GM08714 (cell line): ENCODE results near the gene TDRD9.
"Not testable (repeated sequence)": the region's sequence is repeated elsewhere in the genome, so short reads cannot be mapped to it uniquely, and the experiment has no call there.

Experiments used
- H3K4me3 ChIP-seq: fragments of 200-500 bp; sonication (Bioruptor generic); 2 replicates; pipeline ENCODE4 v1.5.1; 2014; ENCODE audit warnings: mild to moderate bottlenecking, low read length, inconsistent platforms
- ZNF274 ChIP-seq: IDR thresholded peaks from 2 replicates; pipeline ENCODE4 v1.6.1; 2012; ENCODE audit warnings: mild to moderate bottlenecking, low read depth, low read length

Gene TDRD9

GRCh38 chr14:103887557-103888115 is 40.6 kb upstream of the TDRD9 start:
- H3K4me3 ChIP-seq = no peak overlapping the region
- no peak for TF ChIP-seq ZNF274

GRCh38 chr14:103889002-103889312 is 39.3 kb upstream of the TDRD9 start:
- not testable (repeated sequence) for H3K4me3 ChIP-seq

DNA sequence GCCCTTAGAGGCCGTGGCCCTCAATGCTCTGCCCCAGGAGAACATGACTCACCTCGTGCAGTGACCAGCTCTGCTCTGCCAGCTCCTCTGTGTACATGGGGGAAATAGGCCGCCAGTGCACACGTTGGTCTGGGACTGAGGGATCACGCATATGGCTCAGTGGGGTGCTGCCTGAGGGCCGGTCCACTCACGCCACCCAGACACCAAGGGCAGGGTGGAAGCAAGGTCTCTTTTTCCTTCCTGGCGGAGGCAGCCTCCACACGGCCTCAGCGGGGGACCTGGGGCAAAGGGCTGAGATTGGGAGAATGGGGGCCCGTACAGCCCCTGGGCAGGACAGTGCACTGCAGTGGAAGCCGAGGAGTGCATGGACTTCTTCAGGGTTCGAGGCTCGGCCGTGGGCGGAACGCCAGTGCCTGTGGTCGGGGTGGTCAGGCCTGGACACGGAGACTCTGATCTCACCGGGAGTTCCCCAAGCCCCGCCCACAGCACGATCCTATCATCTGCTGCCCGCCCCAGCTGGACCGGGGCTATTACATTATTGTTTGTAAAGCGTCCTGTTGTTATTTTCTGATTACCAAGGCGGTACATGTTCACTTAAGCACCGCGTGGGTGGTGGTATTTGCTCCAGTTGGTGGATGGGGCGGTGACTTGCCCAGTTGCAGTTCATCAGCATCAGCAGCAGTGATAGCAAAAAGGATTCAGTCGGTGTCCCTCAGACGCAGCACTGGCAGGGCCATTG is 38.8 kb upstream of the TDRD9 start:
- TF ChIP-seq ZNF274 = no peak
- no peak overlapping the region for H3K4me3 ChIP-seq

DNA sequence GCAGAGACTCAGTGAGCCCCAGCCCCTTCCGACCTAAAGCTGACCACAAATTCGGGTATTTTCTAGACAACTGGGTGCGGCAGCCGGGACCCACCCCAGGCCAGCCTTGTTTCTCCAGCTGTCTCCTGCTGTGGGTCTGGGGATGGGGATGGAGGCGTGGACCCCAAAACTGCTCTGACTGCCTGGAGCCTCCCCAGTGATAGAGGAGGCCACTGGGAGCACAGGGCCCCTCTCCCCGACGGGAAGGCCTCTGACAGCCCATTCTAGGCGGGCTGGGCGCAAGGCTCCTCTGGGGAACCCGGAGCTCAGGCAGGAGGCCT is 38.2 kb upstream of the TDRD9 start:
- TF ChIP-seq ZNF274 = no peak
- H3K4me3 ChIP-seq = no peak overlapping the region

- TF ChIP-seq ZNF274 = no peak
- H3K4me3 ChIP-seq = no peak overlapping the region
These were observed 37.2 kb upstream of the TDRD9 start for GRCh38 chr14:103890821-103891666.

DNA sequence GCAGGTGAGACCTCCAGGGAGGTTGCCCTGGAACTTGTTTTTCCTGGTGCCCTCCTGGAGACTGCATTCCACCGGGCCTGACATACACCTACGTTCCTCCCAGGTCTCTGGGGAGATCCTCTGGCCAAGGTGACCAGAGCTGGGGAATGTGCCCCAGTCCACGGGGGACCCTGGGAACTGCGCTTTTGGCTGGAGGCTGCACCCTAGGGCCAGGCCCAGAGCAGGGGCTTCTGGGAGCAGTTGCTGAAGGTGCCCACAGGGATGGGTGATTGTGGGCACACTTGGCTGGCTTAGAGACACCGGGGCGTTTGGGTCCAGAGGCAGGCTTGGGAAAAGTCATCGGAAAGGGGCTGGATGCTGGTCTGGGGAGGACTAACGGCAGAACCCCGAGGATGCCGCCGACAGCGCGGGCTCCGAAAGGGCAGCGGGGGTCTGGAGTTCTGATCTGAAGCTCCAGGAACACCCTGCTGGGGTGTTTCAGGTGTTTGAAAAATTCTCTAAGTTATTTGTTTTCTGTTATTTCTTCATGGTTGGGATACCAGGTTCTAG is 36.5 kb upstream of the TDRD9 start:
- no peak for TF ChIP-seq ZNF274
- no peak overlapping the region for H3K4me3 ChIP-seq

- no peak for TF ChIP-seq ZNF274
- no peak overlapping the region for H3K4me3 ChIP-seq
These were observed 36.0 kb upstream of the TDRD9 start for GRCh38 chr14:103892247-103892646.

DNA sequence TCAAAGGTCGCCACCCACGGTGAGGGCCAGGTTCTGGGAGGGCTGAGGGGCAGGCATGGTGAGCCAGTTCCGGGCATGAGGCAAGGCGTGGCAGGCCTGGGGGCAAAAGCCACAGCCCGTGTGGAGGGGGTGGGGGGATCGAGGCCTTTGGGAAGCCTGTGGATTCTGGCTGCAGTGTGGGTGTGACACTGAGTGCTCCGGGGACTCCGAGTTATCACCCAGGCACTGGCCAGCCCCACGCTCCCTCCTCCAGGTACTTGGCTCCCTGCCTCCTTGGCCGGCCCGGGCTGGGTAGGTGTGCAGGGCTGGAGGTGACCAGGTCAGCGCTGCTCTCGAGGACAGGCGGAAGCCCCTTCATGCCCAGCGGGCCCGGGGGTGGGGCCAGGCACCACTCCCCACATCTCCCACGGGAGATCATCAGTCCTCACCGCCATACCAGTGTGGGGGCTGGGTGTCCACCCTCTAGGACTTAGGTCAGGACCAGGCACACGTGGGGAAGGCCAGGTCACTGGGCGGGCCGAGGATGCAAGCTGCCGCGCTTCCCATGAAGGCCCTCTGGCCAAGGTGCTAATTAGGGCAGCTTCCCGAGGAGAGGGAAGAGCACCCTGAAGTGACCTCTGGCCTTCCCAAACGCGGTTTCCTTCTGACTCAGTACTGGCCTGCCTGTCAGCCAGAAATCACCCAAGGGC is 34.1 kb upstream of the TDRD9 start:
- no peak for TF ChIP-seq ZNF274

GRCh38 chr14:103894723-103895059 is 33.6 kb upstream of the TDRD9 start:
- H3K4me3 ChIP-seq = no peak overlapping the region
- no peak for TF ChIP-seq ZNF274

More for the DNA sequence above, 34.1 kb upstream of the TDRD9 start:
- no peak overlapping the region for H3K4me3 ChIP-seq

DNA sequence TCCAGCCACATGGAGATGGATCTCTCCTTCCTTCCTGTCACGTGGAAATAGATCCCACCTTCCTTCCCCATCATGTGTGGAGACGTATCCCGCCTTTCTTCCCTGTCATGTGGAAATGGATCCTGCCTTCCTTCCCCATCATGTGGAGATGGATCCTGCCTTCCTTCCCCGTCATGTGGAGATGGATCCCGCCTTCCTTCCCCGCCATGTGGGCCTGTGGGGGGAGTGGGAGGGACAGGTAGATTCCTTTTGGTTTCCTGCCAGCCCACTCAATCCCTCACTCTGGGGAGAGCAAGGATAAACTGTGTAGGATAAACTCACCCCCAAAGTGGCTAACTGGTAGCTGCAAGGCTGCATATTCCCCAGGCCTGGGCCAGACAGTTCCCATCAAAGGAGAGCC is 31.7 kb upstream of the TDRD9 start:
- TF ChIP-seq ZNF274 = no peak
- no peak overlapping the region for H3K4me3 ChIP-seq

GRCh38 chr14:103897075-103897947 is 30.9 kb upstream of the TDRD9 start:
- no peak for TF ChIP-seq ZNF274
- H3K4me3 ChIP-seq = no peak overlapping the region

- TF ChIP-seq ZNF274 = no peak
- no peak overlapping the region for H3K4me3 ChIP-seq
These were observed 30.1 kb upstream of the TDRD9 start for GRCh38 chr14:103898204-103898603.

GRCh38 chr14:103898711-103899110 is 29.5 kb upstream of the TDRD9 start:
- no peak overlapping the region for H3K4me3 ChIP-seq
- no peak for TF ChIP-seq ZNF274

DNA sequence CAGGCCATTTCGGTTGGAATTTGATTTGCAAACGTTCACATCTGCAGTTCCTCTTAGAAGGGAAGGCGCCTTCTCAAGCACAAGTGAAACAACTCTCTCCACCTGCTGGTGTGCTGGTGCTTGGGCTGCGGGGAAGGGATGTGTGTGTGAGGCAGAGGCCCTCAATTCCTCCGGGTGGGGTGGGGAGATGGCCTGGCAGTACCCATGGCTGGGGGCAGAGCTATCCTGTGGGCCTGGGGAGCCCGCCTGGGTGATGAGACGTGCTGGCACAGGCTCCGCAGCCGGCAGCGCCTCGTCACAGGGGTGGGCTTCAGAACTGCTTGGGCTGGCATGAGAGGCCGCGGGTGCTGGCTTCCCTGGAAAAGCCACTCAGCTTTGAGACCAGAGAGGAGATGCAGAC is 28.9 kb upstream of the TDRD9 start:
- TF ChIP-seq ZNF274 = no peak
- no peak overlapping the region for H3K4me3 ChIP-seq
